Gastrocnemius medialis (tissue), 4 donors: ENCODE results near the gene GOLGA8F.
"Not testable (repeated sequence)": the region's sequence is repeated elsewhere in the genome, so short reads cannot be mapped to it uniquely, and the experiment has no call there.

Experiments used
- POLR2A ChIP-seq, 2 donors: fragments of 450-650 bp; IDR thresholded peaks; one replicate each; pipeline ENCODE4 v1.6.1; 2017; ENCODE audit warnings: antibody characterized with exemption in 2 of 2, mild to moderate bottlenecking in 2 of 2, moderate library complexity in 2 of 2
- TF ChIP-seq, protein P1 (sequence below), 5 experiments: fragments of 450-650 bp in 3 of 5; fragments of 200-600 bp in 2 of 5; sonication (generic) in 2 of 5; IDR thresholded peaks in 4 of 5; conservative IDR thresholded peaks in 1 of 5; 1 replicate in 4 of 5; 2 replicates in 1 of 5; pipeline ENCODE4 v1.5.1; 2016 to 2019; ENCODE audit warnings: antibody characterized with exemption in 5 of 5, mild to moderate bottlenecking in 3 of 5, moderate library complexity in 3 of 5

DNA sequence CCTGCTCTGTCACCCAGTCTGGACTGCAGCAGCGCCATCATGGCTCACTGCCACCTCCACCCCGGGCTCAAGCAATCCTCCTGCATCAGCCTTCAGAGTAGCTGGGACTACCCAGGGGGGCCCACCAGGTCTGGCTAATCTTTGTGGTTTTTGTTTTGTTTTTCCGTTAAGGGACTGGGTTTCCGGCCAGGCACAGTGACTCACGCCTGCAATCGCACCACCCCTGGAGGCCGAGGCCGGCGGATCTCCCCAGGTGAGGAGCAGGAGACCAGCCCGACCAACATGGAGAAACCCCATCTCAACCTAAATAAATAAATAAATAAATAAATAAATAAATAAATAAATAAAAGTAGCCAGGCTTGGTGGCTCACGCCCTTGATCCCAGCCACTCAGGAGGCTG lies 17.6 kb downstream of the GOLGA8F start:
- TF ChIP-seq, protein P1, sequence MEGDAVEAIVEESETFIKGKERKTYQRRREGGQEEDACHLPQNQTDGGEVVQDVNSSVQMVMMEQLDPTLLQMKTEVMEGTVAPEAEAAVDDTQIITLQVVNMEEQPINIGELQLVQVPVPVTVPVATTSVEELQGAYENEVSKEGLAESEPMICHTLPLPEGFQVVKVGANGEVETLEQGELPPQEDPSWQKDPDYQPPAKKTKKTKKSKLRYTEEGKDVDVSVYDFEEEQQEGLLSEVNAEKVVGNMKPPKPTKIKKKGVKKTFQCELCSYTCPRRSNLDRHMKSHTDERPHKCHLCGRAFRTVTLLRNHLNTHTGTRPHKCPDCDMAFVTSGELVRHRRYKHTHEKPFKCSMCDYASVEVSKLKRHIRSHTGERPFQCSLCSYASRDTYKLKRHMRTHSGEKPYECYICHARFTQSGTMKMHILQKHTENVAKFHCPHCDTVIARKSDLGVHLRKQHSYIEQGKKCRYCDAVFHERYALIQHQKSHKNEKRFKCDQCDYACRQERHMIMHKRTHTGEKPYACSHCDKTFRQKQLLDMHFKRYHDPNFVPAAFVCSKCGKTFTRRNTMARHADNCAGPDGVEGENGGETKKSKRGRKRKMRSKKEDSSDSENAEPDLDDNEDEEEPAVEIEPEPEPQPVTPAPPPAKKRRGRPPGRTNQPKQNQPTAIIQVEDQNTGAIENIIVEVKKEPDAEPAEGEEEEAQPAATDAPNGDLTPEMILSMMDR (IDR thresholded peaks at IDR 0.05 in 4 of 5, conservative IDR thresholded peaks at IDR 0.05 in 1 of 5) = not testable (repeated sequence)
- not testable (repeated sequence) for TF ChIP-seq POLR2A (IDR thresholded peaks at IDR 0.05)
